NCI-H526 (cell line): Measurements from ENCODE around the gene ZNF217.
"Not testable (repeated sequence)": the region's sequence is repeated elsewhere in the genome, so short reads cannot be mapped to it uniquely, and the experiment has no call there.

Experiments used
- DNase-seq, 2 experiments: peaks; one replicate each; lab custom pipeline; 2025; lab: John Stamatoyannopoulos, UW

The ZNF217 gene

DNA sequence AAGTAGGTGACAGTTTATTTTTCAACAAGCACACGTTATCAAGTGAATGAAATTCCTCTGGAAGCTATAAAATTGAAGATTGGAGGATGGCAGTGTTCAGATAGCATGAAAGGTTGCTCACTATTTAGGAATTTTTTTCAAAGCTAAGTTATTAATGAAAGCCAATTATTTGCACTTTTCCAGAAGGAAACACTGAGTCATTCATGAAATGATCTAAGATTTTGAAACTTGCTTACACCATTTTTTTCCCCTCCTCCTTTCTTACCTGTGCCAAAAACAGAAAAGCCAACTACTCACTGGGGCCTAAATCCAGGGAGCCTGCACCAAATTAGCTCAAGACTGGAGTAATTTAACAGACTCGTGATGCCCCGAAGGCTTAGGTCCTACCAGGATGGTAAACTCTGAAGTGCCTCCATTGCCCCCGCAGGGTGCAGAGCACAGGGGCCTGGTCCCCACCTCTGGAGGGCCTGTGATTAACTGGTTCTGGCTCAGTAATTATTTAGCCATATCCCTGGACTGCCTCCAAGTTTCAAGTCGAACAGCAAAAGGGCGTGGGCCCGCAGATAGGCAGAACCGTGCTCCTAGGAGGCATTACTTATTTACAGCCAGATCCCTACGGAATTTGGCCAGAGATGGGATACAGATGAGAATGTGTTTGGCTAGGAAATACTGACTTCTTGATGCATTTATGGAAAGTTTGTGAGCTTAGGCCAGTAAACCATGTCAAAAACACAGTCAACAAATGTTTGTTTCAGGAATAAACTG, 28.0 kb upstream of the ZNF217 start:
- DNase-seq = peak in 1 of 2 experiments; percentile 27

DNA sequence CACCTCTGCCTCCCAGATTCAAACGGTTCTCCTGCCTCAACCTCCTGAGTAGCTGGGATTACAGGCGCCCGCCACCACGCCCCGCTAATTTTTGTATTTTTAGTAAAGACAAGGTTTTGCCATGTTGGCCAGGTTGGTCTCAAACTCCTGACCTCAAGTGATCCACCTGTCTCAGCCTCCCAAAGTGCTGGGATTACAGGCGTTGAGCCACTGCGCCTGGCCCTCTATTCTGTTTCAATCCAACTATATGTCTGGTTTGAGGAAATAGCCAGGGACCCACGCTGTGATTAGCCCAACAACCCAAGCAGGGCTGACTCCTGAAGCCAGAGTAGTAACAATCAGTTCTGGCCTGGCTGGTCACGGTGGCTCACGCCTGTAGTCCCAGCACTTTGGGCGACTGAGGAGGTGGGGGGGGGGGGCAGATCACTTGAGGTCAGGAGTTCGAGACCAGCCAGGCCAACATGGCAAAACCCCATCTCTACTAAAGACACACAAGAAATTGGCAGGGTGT, 24.9 kb upstream of the ZNF217 start:
- not testable (repeated sequence) for DNase-seq

DNA sequence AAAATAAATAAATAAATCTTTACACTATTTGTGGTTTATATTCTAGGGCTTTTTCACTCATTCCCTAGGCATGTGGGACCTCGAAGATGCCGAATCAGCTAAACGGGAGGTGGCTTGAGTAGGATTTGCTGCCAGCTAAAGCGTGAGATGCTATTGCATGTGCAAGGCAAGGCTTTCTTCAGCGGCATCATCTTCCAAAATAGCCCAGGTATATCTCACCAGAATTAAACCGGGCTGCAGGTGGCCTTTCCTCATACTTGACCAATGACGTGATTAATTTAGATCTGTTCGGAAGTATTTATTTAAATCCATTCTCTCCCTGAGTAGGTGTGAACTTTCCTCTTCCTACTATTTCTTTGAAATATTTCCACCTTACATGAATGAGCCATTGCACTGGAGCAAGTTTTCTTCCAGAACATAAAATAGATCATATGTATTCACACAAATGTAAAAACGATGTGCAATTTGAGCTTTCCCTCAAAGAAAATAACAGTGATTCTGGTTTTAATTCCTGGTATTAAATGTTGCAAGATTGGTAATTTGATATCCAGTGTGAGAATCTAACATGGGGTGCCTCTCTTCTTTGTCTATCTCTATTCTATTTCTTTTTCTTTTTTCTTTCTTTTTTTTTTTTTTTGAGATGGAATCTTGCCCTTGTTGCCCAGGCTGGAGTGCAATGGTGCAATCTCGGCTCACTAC, 24.3 kb upstream of the ZNF217 start:
- DNase-seq = no peak

DNA sequence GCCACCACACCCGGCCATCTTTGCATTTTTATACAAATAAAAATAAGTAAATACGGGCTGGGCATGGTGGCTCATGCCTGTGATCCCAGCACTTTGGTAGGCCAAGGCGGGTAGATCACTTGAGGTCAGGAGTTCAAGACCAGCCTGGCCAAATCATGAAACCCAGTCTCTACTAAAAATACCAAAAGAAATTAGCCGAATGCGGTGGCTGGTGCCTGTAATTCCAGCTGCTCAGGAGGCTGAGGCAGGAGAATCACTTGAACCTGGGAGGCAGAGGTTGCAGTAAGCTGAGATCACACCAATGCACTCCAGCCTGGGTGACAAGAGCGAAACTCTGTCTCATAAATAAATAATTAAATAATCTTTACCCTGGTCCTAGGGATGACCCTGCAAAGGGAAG, 22.9 kb upstream of the ZNF217 start:
- not testable (repeated sequence) for DNase-seq

DNA sequence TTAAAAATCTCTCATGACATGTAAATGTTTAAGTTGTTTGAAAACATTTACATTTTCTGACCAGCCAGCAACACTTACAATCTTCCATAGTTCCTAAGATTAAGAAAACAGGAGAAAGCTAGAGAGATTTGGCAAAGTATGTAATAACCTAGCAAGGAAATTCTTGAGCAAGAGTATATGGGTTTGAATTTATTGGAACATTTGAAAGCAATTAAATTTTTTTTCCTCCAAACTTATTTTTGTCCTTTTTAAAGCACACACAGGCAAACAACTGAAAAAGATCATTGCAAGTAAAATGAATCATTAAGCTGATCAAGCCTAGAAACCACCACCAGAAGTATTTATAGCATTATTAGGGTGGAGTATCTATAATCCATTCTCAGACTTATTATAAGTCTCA, 20.1 kb upstream of the ZNF217 start:
- no peak for DNase-seq

DNA sequence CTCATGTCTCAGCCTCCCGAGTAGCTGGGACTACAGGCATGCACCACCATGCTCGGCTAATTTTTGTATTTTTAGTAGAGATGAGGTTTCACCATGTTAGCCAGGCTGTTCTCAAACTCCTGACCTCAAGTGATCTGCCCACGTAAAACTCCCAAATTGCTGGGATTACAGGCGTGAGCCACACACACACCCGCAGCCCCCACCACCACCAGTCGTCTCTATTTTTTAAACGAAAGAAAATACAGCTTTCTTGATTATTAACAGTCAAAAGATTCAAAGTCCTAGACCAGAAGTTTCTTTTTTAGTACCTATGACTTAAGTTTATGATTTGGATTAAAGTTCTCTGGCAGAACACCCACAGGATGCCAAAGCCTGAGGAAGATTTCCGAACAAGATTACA, 18.6 kb upstream of the ZNF217 start:
- DNase-seq = not testable (repeated sequence)

DNA sequence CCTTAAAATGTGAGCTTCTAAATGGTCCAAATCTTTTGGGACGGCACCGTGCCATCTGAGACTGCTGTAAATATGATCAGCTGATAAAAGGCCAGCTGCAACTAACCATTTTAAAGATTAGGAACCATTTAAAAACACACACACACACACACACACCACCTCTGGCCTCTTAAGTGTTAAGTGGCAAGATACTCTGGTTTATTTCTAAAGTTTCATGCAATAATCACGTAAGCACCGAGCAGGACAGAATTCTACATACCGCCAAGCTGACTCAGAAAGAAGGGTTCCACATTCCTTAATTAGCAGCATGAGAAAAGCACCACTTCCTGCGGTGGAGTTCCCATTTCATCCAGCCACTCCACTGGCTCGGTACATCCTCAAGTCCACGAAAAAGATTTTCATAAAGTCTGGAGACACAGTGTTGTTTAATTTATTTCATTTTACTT, 17.8 kb upstream of the ZNF217 start:
- DNase-seq = no peak

DNA sequence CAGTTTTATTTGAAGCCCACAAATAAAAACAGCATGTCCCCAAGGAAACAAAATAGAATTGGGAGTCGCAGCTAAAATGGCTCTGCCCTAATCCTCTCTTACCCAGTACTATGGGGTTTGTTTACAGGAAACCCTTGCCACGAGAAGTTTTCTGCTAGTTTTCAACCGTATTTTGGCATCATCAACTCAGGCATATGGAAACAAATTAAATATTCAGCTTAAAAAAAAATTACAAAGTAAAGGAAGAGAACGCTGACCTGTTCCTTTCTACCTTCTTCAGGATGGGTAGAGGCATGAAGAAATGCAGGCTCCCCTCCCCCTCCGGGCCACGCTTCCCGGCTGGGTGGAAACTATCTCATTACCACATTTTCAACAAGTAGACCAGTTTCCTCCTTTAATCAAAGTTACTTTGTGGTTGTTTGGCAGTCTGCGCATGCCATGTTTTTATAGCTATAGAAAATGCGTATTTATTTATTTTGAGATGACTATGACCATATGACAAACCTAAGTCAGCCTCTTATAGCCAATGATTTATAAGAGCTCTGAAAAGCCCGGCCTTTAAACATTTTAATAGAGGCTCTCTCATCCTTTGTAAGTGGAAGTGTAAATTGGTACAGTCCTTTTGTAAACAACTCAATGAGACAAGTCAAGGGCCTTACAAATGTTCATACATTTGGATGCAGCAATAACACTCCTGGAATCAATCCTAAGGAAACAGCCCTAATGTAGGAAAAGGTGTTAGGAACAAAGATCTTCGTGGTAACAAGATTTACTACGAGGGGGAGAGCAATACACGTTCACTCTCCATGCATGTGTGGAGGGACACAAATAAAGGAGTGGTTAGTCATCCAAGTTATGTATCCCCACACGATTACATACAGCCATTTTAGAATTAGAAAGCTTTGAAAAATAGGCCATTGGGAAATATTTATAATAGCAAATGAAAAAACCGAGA, 16.1 kb upstream of the ZNF217 start:
- DNase-seq = no peak

DNA sequence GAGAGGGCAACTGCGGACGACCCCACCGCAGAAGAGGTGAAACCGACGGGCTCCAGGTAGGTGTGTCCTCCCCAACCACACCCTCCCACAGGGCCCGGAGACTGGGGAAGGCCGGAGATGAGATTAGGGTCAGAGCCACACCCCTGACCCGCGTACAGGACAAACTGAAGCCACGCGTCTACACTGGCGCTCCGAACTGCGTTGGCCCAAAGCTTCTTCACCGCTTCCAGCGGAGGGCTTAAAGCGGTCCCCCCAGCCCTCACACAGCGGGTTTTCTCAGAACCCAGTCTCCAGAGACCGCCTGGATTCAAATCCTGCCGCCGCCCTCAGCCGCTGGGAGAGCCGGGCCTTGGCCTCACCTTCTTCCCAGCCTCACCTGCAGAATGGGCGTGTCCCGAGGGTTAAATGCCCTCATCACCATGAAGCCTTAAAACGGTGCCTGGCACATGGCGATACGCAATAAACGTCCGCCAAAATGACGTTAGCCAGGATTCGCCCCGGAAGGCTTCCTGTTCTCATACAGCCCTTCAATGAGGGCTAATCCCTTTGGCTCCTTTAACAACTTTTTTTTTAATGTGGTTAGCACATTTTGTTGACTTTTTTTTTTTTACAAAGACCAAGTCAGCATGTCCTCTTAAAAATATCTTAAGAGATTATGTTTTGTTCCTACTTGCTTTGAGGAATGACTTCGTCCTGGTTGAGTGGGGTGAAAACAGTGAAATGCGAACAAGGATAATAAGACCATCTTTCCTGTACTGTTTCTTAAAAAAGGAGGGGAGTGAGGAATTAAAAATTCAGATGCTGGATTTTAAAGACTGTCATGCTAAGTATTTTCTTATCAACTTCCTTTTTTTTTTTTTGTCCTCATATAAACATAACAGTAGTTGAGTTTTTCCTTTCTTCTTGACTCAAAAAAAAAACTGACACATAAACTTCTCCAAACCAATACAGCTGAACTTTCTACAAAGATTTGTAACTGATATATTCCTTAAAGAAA, 15.1 kb upstream of the ZNF217 start:
- DNase-seq = no peak

DNA sequence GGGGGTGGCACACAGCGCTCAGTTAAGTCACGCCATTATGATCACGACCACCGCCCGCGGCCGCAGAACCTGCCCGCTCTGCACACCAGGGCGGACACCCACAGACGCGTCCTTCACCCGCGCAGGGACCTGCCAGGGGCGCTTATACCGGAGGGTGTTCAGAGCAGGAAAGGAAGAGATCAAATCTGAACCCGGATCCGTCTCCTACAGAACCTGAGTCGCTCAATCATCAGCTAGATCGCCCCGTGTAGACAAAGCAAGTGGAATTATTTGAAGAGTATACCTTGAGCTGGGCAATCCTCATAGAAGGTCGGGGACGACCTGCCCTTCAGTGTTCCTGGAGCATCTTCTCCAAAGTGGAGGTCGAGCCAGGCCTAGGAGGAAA, 14.4 kb upstream of the ZNF217 start:
- no peak for DNase-seq

DNA sequence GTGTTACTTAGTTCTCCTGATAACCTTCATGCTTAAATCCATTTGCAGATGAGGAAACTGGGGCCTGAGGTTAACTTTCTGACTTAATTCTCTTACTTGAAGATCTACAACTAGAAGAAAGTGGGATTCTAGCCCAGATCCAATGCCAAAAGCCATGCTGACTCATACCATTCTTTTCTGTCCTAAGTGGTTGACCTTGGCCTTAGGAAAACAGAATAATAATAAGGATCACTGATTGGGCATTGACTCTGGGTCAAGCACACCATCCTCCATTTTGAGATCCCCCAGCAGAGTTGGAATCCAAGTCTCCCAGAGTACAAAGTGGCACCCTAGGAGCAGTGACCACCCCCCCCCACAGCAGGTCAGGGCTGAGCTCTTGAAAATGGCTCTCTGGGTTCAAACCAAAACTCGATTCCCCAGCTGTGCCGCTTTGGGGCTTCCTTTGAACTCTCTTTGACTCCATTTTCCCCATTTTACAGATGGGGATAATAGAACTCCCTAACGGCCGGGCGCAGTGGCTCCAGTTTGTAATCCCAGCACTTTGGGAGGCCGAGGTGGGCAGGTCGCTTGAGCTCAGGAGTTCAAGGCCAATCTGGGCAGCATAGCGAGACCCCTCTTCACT, 12.8 kb upstream of the ZNF217 start:
- no peak for DNase-seq

DNA sequence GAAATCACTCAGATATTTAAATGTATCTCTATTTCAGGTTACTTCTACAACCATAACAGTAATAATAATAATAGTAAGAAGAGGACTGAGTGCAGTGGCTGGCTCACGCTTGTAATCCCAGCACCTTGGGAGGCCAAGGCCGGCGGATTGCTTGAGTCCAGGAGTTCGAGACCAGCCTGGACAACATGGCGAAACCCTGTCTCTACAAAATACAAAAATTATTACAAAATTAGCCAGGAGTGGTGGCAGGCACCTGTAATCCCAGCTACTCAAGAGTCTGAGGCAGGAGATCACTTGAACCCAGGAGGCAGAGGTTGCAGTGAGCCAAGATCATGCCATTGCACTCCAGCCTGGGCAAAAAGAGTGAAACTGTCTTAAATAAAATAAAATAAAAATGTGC, 11.8 kb upstream of the ZNF217 start:
- DNase-seq = not testable (repeated sequence)

DNA sequence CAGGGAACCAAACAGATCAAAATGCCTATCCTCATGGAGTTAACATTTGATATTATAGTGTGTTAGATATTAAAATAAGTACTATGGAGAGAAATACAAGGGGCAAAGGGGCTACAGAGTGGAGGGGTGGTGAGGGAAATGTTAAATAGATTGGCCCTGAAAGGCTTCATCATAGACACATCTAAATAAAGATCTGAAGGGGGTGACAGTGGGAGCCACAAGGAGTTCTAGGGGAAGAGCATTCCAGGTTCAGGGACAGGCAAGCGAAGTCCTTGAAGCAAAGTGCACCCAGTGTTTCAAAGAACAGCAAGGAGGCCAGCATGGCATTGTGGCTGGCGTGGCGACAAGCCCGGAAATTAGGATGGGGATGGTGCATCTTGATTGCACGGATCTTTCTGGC, 11.2 kb upstream of the ZNF217 start:
- DNase-seq = not testable (repeated sequence)

DNA sequence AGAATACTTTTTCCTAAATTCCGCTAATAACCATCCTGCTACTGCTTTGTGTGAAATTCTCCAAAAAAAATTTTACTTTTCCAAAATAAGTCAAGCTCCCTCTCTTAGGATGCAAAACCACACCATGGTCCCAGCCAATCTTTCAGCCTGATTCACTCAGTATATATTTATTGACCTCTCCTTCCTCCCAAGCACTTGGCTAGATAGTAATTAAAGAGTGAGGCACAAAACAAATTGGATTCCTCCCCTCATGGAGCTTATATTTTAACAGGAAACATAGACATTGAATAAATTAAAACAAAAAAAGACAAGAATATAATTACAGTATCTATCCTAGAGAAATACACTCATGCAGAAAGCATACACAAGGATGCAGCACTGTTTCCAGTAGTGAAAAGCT, 9.0 kb upstream of the ZNF217 start:
- no peak for DNase-seq

DNA sequence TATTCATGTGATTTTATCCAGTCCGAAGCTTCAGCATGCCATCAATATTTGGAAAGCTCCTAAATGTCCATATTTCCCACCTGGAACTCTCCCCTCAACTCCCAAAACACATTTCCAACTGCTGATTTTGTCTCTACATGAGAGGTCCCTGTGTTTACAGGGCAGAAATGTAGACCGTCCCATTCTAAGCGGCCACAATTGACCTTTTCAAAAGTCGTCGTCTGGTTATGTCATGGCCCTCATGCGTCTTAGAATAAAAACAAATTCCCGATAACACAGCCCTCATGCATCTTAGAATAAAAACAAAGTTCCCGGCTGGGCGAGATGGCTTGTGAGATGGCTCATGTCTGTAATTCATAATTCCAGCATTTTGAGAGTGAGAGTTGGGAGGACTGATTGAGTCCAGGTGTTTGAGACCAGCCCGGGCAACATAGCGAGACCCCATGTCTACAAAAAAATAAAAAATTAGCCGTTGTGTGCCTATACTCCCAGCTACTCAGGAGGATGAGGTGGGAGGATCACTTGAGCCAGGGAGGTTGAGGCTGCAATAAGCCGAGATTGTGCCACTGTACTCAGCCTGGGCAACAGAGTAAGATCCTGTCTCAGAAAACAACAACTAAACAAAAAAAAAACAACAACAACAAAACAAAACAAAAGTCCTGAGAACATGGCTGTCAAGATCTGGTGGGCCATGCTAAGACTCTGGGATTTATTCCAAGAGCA, 6.4 kb upstream of the ZNF217 start:
- no peak for DNase-seq

DNA sequence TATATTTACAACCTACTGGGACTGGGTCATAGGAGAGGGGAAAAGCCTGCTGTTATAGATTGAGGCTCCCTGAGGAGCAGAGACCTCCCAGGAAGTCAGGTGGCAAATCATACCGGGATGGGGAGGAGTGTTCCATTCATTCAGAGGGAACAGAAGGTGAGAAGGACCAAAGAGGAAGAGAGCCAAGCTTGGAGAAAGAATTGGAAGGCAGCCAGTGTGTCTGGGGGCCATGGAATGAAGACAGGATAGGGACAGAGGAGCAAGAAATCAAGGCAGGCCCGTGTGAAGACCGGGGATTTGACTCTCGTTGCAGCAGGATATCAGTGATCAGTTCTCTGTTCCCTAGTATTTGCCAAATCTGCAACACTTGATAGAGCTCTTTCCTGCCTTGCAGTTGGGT, 5.7 kb upstream of the ZNF217 start:
- no peak for DNase-seq

DNA sequence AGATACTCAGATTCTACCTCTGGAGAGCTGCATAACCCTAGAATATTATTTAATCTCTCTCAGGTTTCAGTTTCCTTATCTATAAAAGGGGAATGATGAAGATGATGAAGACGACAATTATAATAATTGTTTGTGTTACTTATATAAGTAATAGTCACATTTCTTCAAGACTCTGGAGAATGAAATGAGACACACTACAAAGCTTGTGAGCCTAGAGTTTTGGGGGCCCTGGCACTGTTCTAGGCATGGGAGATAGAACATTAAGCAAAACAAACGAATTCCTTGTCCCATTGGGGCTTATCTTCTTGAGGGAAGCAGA, 5.4 kb upstream of the ZNF217 start:
- no peak for DNase-seq

DNA sequence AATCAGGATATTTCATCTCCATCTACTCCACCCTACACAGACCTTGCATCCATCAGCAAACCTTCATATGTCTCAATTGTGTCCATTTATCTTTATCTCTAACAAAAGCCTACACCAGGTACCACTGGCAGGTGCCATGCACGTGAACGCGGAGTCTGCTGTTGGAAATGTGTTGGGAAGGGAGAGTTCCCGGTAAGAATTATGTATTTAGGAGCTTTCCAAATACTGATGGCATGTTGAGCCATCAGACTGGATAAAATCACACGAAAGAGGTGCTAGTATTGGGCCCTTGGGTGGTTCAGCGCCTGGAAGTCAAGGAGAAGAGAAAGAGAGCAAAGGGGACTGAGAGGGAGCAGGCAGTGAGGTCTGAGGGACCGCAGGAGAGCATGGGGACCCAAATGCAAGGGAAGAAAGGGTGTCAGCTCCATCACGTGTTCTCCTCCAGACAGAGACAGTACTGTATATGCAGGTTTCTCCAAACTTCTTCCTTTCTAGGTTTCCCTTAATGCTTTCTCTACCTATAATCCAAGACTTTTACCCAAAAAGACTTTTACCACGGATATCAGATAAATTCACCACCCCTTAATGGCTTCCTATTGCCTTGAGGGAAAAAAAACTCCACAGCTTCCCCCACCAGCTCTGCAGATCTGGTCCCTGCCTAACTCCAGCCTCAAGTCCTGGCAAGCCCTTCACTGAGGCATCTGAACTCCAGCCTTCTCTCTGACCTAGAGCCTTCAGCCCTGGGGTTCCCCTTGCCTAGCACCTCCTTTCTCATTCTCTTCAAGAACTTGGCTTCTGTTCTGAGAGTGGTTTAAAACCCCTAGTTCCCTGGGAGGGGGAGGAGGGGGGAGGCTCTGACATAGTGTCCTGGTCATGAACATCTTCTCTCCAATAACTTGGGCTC, 4.8 kb upstream of the ZNF217 start:
- no peak for DNase-seq

DNA sequence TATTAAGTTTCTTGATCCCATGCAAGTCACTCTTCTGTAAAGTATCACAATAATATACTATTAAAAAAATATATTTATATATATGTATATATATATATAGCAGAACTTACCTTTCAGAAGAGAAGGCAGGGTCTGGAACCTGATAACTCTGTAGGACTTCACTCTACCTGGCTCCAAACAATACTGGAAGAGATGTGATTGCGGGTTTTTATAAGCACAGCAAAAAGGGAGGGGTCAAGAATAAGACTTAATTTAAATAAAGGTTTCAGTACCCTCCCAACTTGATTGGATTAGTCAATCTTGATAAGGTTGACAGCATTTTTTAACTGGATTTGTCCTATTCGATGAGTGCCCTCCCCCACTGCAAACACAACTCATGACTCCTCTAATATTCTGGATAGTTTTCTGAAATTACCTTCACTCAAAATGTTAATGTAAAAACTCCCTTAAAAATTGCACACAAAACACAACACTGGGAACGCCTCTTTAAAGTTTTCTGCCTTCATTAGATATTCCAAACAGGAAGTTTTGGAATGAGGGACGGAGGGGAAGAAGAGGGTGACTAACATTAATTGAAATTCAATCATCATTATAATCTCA, 4.0 kb upstream of the ZNF217 start:
- no peak for DNase-seq
